ENCODE data around the gene DDX1. TPM values are rescaled to one million over a fixed set of nuclear protein-coding genes. Genes with fewer than 3 reads are reported as not detected.

The DDX1 gene
- total and polyA plus RNA-seq, 2 experiments from 2014 or later: 99.9 to 102 TPM

DNA sequence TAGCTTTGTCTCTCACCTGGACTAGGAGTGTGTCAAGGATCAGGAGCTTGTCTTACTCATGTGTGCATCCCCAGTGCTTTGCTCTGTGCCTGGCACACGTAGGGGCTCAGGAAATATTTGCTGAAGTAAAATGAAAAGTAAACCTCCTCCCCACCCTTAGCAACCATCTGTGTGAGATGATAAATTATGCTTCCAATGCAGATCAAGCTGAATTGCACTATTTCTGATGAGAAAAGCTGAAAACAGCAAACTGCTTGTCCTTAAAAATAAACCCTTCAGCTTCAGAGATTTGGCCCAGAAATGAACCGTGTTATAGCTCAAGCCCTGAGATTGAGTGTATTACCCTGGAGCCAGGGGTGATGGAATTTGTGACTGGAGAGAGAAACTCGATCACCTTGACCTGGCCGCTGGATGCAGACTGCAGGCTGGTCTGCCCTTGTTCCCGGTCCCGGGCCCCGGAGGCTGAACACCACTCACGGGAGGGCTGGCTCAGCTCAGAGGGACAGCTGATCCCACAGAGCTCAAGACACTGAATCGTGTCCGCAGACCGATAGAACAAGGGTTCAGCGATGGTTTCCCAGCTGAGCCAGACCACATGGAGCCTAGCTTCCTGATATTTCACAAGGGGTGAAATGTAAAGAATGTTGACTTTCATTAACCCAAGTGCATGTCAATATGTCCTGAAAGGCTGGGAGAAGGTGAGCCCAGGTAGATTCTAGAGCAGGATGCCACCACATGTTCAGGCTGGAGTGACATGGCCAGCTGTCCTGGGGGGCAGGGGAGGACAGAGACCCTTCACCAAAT lies 50.5 kb downstream of the DDX1 start (continued):
- TF ChIP-seq ZNF331 (CRISPR knock-in tag; IDR thresholded peaks at IDR 0.05; ENCODE audit: low read depth): no peak

DNA sequence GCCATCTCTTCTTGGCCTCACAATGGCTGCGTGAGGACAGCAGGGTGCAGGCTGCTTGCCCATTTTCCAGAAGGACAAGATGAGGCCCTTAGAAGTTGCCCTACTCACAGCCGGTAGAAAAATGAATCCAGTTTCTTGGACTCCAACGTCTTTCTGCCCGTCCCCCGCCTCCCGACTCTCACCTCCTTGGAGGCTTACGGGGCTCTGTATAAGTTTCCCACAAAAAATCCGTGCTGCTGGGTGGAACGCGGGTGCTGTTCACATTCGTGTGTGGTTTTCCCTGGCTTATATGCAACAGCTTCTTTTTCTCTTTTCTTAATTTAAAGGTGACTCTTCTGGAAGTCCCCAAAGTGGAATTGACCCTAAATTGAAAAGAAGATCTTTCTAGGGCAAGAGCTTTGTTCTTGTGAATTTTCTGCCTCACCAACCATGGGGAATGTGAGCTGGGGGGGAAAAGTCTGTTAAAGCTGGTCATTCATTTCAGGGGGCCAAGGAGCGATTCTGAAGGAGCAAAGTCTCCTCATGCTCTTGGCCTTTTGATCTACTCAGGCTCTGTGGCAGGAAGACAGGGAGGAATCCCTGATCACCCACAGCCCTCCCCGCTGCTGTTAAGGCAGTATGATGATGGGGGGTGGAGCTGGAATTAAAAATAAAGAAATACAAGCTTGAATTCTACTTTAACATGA lies 51.3 kb downstream of the DDX1 start:
- no peaks in the 10 kb centered on the region for H3K27me3 Mint-ChIP-seq (ENCODE audit: insufficient read depth, low read depth, poor library complexity)
- H3K36me3 ChIP-seq (ENCODE audit: insufficient read depth): no peaks in the 10 kb centered on the region
- H3K27ac Mint-ChIP-seq: no peak overlapping the region; the same call in 1 of the 2 replicates
- no peak overlapping the region for H3K27ac ChIP-seq (ENCODE audit: low read depth)
- H3K27me3 ChIP-seq (ENCODE audit: insufficient read depth): no peaks in the 10 kb centered on the region
- H4K20me1 ChIP-seq (replicated peaks; ENCODE audit: insufficient read depth): no peaks in the 10 kb centered on the region; the same call in 1 of the 2 replicates
- H3K4me2 ChIP-seq: no peak overlapping the region
- no peaks in the 10 kb centered on the region for H3K9me2 ChIP-seq (ENCODE audit: insufficient read depth)
- H3K79me2 ChIP-seq (replicated peaks; ENCODE audit: insufficient read depth): no peaks in the 10 kb centered on the region
- no peak overlapping the region for H2AFZ ChIP-seq
- no peaks in the 10 kb centered on the region for H3F3A ChIP-seq (replicated peaks; ENCODE audit: low read depth)
- H3K4me1 Mint-ChIP-seq: peaks cover 8% of the 10 kb centered on the region
- H3K4me3 ChIP-seq: no peak overlapping the region
- no peak for TF ChIP-seq JUNB (IDR thresholded peaks at IDR 0.05; ENCODE audit: unreplicated experiment)
- TF ChIP-seq EZH2phosphoT487 (IDR thresholded peaks at IDR 0.05; ENCODE audit: unreplicated experiment): no peak
- no peak for TF ChIP-seq EZH2 (IDR thresholded peaks at IDR 0.05; ENCODE audit: low read depth, unreplicated experiment)
- TF ChIP-seq STAT1 (IDR thresholded peaks at IDR 0.05; ENCODE audit: unreplicated experiment): no peak
- TF ChIP-seq, protein P1, sequence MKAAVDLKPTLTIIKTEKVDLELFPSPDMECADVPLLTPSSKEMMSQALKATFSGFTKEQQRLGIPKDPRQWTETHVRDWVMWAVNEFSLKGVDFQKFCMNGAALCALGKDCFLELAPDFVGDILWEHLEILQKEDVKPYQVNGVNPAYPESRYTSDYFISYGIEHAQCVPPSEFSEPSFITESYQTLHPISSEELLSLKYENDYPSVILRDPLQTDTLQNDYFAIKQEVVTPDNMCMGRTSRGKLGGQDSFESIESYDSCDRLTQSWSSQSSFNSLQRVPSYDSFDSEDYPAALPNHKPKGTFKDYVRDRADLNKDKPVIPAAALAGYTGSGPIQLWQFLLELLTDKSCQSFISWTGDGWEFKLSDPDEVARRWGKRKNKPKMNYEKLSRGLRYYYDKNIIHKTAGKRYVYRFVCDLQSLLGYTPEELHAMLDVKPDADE (IDR thresholded peaks at IDR 0.05): no peak
- TF ChIP-seq, protein P2, sequence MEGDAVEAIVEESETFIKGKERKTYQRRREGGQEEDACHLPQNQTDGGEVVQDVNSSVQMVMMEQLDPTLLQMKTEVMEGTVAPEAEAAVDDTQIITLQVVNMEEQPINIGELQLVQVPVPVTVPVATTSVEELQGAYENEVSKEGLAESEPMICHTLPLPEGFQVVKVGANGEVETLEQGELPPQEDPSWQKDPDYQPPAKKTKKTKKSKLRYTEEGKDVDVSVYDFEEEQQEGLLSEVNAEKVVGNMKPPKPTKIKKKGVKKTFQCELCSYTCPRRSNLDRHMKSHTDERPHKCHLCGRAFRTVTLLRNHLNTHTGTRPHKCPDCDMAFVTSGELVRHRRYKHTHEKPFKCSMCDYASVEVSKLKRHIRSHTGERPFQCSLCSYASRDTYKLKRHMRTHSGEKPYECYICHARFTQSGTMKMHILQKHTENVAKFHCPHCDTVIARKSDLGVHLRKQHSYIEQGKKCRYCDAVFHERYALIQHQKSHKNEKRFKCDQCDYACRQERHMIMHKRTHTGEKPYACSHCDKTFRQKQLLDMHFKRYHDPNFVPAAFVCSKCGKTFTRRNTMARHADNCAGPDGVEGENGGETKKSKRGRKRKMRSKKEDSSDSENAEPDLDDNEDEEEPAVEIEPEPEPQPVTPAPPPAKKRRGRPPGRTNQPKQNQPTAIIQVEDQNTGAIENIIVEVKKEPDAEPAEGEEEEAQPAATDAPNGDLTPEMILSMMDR (conservative IDR thresholded peaks at IDR 0.05; ENCODE audit: low read depth in 2 of 2): no peak
- no peak for TF ChIP-seq ZNF114 (CRISPR knock-in tag; IDR thresholded peaks at IDR 0.05)
- no peak for TF ChIP-seq POLR2AphosphoS5 (IDR thresholded peaks at IDR 0.05; ENCODE audit: low read depth)
- TF ChIP-seq ZNF331 (CRISPR knock-in tag; IDR thresholded peaks at IDR 0.05; ENCODE audit: low read depth): no peak
- no peak for TF ChIP-seq CREB1 (CRISPR knock-in tag; IDR thresholded peaks at IDR 0.05; ENCODE audit: low read depth)
- H3K4me3 Mint-ChIP-seq: no peak overlapping the region
- peaks cover 32% of the 10 kb centered on the region for H3K36me3 Mint-ChIP-seq (ENCODE audit: low read depth)
- no peaks in the 10 kb centered on the region for H3K4me1 ChIP-seq (ENCODE audit: insufficient read depth)
- ATAC-seq (no peak), DNase-seq (ENCODE audit: low spot score) (no peak)
- H3K9me3 Mint-ChIP-seq: peaks cover 5% of the 10 kb centered on the region; the same call in 2 of the 3 replicates

Data from GM23338 (cell line).